ENCODE results near the gene NAP1L4. TPM values are rescaled to one million over a fixed set of nuclear protein-coding genes. Genes with fewer than 3 reads are reported as not detected.

NAP1L4 gene
- total and polyA plus RNA-seq, 2 of the 8 experiments (the other 6 are each of a cell fraction or from before 2014, with no cell fraction given): 75.8 to 194 TPM

- no peak for TF ChIP-seq GABPA (IDR thresholded peaks at IDR 0.05; ENCODE audit: borderline replicate concordance, insufficient read depth, low read length)
- no peak for TF ChIP-seq CHD2 (IDR thresholded peaks at IDR 0.05; ENCODE audit: low read length)
- TF ChIP-seq CHD7 (IDR thresholded peaks at IDR 0.05; ENCODE audit: insufficient replicate concordance, low read length): no peak
Observed at GRCh38 chr11:3035333-3035732, 43.2 kb upstream of the NAP1L4 start (continued).

Data from H1 (cell line).